Breast epithelium (tissue), 4 donors: ENCODE measurements around the gene FHOD3. TPM values are rescaled to one million over a fixed set of nuclear protein-coding genes. Genes with fewer than 3 reads are reported as not detected.

Experiments used
- DNase-seq, 2 donors: peaks; one replicate each; pipeline ENCODE4 v3.0.0-alpha.2; 2019; ENCODE audit warnings: low spot score in 2 of 2
- H3K27ac ChIP-seq, 2 donors: fragments of 200-600 bp; sonication (generic) in 1 of 2; one replicate each; pipeline ENCODE4 v1.5.1; 2016 to 2019; ENCODE audit warnings: mild to moderate bottlenecking in 1 of 2
- H3K27me3 ChIP-seq, 2 donors: fragments of 200-600 bp; sonication (generic) in 1 of 2; one replicate each; pipeline versions ENCODE4 v1.5.1 to v1.6.0; 2017 to 2019; ENCODE audit warnings: control low read depth in 1 of 2, mild to moderate bottlenecking in 1 of 2
- H3K36me3 ChIP-seq: fragments of 200-600 bp; one replicate; pipeline ENCODE4 v1.5.1; 2019
- H3K4me1 ChIP-seq, 2 donors: fragments of 200-600 bp; sonication (generic); one replicate each; pipeline ENCODE4 v1.5.1; 2016 to 2019; ENCODE audit warnings: control low read depth in 1 of 2
- H3K4me3 ChIP-seq, 3 donors: fragments of 200-600 bp; sonication (generic); 1 replicate in 2 of 3; 2 replicates in 1 of 3; pipeline ENCODE4 v1.5.1; 2016 to 2019; ENCODE audit warnings: mild to moderate bottlenecking in 3 of 3, moderate library complexity in 2 of 3
- H3K9me3 ChIP-seq, 2 donors: fragments of 200-600 bp; sonication (generic) in 1 of 2; one replicate each; pipeline ENCODE4 v1.5.1; 2016 to 2019; ENCODE audit warnings: control low read depth in 1 of 2
- POLR2A ChIP-seq: fragments of 450-650 bp; IDR thresholded peaks from one replicate; pipeline ENCODE4 v1.6.1; 2016; ENCODE audit warnings: antibody characterized with exemption, mild to moderate bottlenecking, moderate library complexity
- POLR2AphosphoS5 ChIP-seq, 3 donors: sonication (generic); formaldehyde crosslinking; IDR thresholded peaks; one replicate each; pipeline ENCODE4 v1.6.1; 2017; ENCODE audit warnings: antibody characterized with exemption in 3 of 3
- intact Hi-C: fragments of 100-400 bp; cut with DNase I; formaldehyde crosslinking; loops from one replicate; pipeline ENCODE4 v1.15.1; 2023; ENCODE audit warnings: low total_unique reads
- total RNA-seq, 3 donors: library from RNA; depleted of rRNA; stranded (reverse); fragments of >200 nt; gene quantifications; one replicate each; pipeline ENCODE4 v1.1.0, GENCODE V29; 2016
- TF ChIP-seq, protein P1 (sequence below), 3 donors: fragments of 450-650 bp; IDR thresholded peaks; one replicate each; pipeline ENCODE4 v1.5.1; 2016 to 2017; ENCODE audit warnings: antibody characterized with exemption in 3 of 3, mild to moderate bottlenecking in 3 of 3, moderate library complexity in 3 of 3

The FHOD3 gene
- total RNA-seq, 3 donors from 2014 or later: 1.9 to 13.1 (median 13.0) TPM

DNA sequence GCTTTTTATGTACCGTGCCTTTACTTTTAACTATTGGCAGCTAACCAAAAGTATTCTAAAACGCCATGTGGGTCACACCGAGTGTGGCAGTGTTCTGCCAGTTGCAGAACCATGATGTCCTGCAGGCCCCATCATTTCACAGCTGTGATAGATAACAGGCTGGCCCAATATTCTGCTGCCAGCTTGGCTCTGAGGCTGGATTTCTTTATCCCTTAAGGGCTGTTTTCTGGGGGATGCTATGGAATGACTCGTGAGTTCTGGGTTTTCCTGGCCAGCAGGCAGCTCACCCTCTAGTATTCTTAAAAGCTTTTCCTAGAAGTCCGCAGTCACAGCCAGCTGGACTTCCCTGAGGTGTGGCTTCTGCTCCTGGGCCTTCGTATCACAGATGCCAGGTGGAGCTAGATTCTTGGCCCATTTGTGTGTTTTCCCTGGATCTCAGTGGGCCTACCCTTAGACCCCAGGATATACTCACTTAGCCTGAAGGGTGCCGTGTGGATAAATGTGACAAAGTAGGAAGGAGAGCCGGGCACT is 41.0 kb downstream of the FHOD3 start:
- intact Hi-C loops: no loop called here
- no peaks in the 10 kb centered on the region for H3K4me1 ChIP-seq
- H3K27ac ChIP-seq: no peak overlapping the region
- DNase-seq: no peak
- peaks cover 0 to 5% of the 10 kb centered on the region in 2 donors for H3K9me3 ChIP-seq
- no peaks in the 10 kb centered on the region for H3K27me3 ChIP-seq
- H3K4me3 ChIP-seq: no peak overlapping the region
- TF ChIP-seq POLR2AphosphoS5 (IDR thresholded peaks at IDR 0.05) (no peak), POLR2A (no peak)
- TF ChIP-seq, protein P1, sequence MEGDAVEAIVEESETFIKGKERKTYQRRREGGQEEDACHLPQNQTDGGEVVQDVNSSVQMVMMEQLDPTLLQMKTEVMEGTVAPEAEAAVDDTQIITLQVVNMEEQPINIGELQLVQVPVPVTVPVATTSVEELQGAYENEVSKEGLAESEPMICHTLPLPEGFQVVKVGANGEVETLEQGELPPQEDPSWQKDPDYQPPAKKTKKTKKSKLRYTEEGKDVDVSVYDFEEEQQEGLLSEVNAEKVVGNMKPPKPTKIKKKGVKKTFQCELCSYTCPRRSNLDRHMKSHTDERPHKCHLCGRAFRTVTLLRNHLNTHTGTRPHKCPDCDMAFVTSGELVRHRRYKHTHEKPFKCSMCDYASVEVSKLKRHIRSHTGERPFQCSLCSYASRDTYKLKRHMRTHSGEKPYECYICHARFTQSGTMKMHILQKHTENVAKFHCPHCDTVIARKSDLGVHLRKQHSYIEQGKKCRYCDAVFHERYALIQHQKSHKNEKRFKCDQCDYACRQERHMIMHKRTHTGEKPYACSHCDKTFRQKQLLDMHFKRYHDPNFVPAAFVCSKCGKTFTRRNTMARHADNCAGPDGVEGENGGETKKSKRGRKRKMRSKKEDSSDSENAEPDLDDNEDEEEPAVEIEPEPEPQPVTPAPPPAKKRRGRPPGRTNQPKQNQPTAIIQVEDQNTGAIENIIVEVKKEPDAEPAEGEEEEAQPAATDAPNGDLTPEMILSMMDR (IDR thresholded peaks at IDR 0.05): no peak
- no peaks in the 10 kb centered on the region for H3K36me3 ChIP-seq

DNA sequence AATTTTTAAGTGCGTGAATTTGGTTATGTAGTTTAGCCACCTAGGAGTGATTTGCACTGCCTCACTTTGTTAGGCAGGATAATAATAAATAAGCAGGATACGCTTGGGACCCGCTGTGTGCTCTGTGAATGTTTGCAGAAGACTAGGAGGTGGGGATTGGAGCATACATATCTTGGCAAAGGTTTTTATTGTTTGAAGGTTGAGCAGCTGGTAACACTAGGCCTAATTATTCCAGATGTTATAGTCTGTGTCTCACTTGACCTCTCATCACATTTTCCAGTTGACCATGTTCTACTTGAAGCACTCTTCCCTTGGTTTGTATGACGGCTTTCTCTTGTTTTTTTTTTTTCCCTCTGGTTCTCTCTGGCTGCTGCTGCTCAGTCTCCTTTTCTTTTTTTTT is 42.7 kb downstream of the FHOD3 start:
- TF ChIP-seq POLR2AphosphoS5 (IDR thresholded peaks at IDR 0.05) (no peak), POLR2A (no peak)
- TF ChIP-seq, protein P1 (IDR thresholded peaks at IDR 0.05): no peak
- no peaks in the 10 kb centered on the region for H3K4me1 ChIP-seq
- no peaks in the 10 kb centered on the region for H3K36me3 ChIP-seq
- peaks cover 0 to 5% of the 10 kb centered on the region in 2 donors for H3K9me3 ChIP-seq
- no peak for DNase-seq
- no peak overlapping the region for H3K27ac ChIP-seq
- intact Hi-C loops: no loop called here
- no peak overlapping the region for H3K4me3 ChIP-seq
- H3K27me3 ChIP-seq: no peaks in the 10 kb centered on the region

DNA sequence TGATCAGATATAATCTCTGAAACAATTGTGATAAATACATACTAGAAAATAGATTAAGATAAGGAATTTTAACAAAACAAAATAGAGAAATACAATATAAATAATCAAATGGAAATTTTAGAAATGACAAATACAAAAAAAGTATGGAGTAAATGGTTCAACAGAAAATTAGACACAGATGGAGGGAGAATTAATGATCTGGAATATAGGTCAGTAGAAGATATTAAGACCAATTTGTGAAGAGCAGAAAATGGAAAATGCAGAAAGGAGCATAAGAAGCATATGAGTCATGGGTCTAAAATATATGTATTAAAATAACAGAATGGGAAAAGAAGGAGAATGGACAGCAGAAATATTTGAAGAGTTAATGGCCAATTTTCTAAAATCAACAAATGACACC is 44.4 kb downstream of the FHOD3 start:
- Histone ChIP-seq H3K4me1 (no peaks in the 10 kb centered on the region), H3K4me3 (no peak overlapping the region), H3K27ac (no peak overlapping the region), H3K36me3 (no peaks in the 10 kb centered on the region), H3K27me3 (no peaks in the 10 kb centered on the region), H3K9me3 (peaks cover 0 to 5% of the 10 kb centered on the region in 2 donors)
- no peak for TF ChIP-seq POLR2A
- no peak for DNase-seq
- intact Hi-C loops: no loop called here

DNA sequence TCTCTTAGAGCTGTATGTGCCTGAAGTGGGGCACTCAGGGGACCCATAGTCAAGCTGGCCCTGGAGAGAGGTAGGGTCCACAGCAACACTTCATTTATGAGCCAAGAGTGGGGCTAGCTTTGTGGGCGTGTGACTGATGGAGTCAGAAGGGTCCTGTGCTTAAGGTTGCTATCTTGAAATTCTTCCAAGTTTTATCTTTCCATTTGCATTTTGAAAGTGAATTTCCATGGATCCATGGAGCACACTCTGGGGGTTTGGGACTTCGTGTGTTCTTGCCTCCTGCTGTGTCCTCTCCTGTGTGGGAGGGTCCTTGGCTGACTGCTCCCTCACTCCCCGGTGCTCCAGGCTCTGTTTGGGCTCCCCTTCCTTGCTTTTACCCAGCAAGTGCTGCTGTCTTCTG is 50.8 kb downstream of the FHOD3 start:
- intact Hi-C loops: no loop called here
- Histone ChIP-seq H3K36me3 (no peaks in the 10 kb centered on the region), H3K27me3 (no peaks in the 10 kb centered on the region), H3K27ac (no peak overlapping the region), H3K4me1 (no peaks in the 10 kb centered on the region), H3K9me3 (no peaks in the 10 kb centered on the region), H3K4me3 (no peak overlapping the region)
- TF ChIP-seq, protein P1 (IDR thresholded peaks at IDR 0.05): no peak
- TF ChIP-seq POLR2AphosphoS5 (IDR thresholded peaks at IDR 0.05) (no peak), POLR2A (no peak)
- DNase-seq: no peak

DNA sequence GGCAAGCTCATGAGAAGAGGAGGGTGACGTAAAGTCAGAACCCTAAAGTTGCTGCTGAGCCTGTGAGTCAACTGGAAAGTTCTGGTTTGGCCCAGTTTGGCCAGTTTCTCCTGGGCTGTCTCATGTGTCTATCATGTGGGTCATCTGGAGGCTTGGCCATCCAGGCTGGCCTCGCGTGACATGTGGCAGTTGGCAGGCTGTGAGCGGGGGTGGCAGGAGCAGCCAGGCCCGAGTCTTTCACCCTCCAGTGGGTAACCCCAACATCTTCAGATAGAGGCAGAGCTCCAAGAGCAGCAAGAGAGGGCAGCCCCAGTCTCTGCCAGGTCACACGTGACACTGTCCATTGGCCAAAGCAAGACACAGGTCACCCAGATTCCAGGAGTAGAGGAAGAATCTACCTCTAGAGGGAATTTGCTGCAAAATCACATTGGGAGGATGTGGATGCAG is 51.5 kb downstream of the FHOD3 start:
- Histone ChIP-seq H3K27me3 (no peaks in the 10 kb centered on the region), H3K9me3 (no peaks in the 10 kb centered on the region), H3K4me1 (no peaks in the 10 kb centered on the region), H3K4me3 (no peak overlapping the region), H3K36me3 (no peaks in the 10 kb centered on the region), H3K27ac (no peak overlapping the region)
- no peak for DNase-seq
- intact Hi-C loops: no loop called here
- no peak for TF ChIP-seq POLR2AphosphoS5 (IDR thresholded peaks at IDR 0.05)
- TF ChIP-seq, protein P1 (IDR thresholded peaks at IDR 0.05): no peak
- no peak for TF ChIP-seq POLR2A

DNA sequence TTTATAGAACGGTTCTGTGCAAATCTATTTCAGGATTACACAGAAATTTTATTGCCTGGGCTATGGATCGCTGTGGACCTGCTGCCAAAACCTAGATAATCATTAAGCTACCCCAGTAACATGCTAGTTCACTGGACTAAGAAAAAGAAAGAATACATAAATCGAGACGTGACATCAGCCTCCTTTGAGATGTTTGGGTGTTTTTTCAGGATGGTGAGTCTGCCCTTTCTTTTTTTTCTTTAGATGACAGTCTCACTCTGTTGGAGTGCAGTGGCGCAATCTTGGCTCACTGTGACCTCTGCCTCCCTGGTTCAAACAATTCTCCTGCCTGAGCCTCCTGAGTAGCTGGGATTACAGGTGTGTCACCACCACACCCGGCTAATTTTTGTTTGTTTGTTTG is 52.0 kb downstream of the FHOD3 start:
- H3K36me3 ChIP-seq: no peaks in the 10 kb centered on the region
- no peak overlapping the region for H3K27ac ChIP-seq
- no peaks in the 10 kb centered on the region for H3K27me3 ChIP-seq
- intact Hi-C loops: no loop called here
- H3K9me3 ChIP-seq: no peaks in the 10 kb centered on the region
- no peak for DNase-seq
- no peak overlapping the region for H3K4me3 ChIP-seq
- TF ChIP-seq POLR2AphosphoS5 (IDR thresholded peaks at IDR 0.05) (no peak), POLR2A (no peak)
- TF ChIP-seq, protein P1 (IDR thresholded peaks at IDR 0.05): no peak
- H3K4me1 ChIP-seq: no peaks in the 10 kb centered on the region
